Activated naive CD4-positive, alpha-beta T cell treated with anti-CD3 and anti-CD28 coated beads for 36 hours (primary cell): ENCODE results near the gene OPRM1. TPM values are rescaled to one million over a fixed set of nuclear protein-coding genes. Genes with fewer than 3 reads are reported as not detected.
A peak's percentile ranks its signal among the peaks of the same experiment; 100 is the strongest.
"Not testable (repeated sequence)": the region's sequence is repeated elsewhere in the genome, so short reads cannot be mapped to it uniquely, and the experiment has no call there.

ENCODE experiments used
- CTCF ChIA-PET: fragments of 350-600 bp; sonication (Branson Sonifier 250); formaldehyde crosslinking; loops from one replicate; lab custom pipeline; 2021; ENCODE audit warnings: antibody characterized with exemption; lab: Charles Lee
- DNase-seq: peaks from one replicate; pipeline ENCODE4 v3.0.0-alpha.2; 2020
- H3K27ac Mint-ChIP-seq: one replicate; pipeline ENCODE4 v1.8.0; 2021; ENCODE audit warnings: mild to moderate bottlenecking, mixed read lengths
- H3K27me3 Mint-ChIP-seq: one replicate; pipeline ENCODE4 v1.8.0; 2021; ENCODE audit warnings: low read depth, mixed read lengths
- H3K36me3 Mint-ChIP-seq: one replicate; pipeline ENCODE4 v1.8.0; 2021; ENCODE audit warnings: low read depth, mixed read lengths
- H3K4me1 Mint-ChIP-seq: one replicate; pipeline ENCODE4 v1.8.0; 2021; ENCODE audit warnings: low read depth, mixed read lengths
- H3K4me3 Mint-ChIP-seq: one replicate; pipeline ENCODE4 v1.8.0; 2021; ENCODE audit warnings: mild to moderate bottlenecking, moderate library complexity, mixed read lengths
- H3K9me3 Mint-ChIP-seq: one replicate; pipeline ENCODE4 v1.8.0; 2021; ENCODE audit warnings: mixed read lengths
- intact Hi-C: fragments of 100-400 bp; cut with micrococcal nuclease; formaldehyde crosslinking; loops from one replicate; pipeline ENCODE4 v1.15.1; 2023
- total RNA-seq, 2 experiments: library from RNA; stranded (reverse); gene quantifications; one replicate each; pipeline ENCODE4 v1.2.3, GENCODE V29; 2021

The OPRM1 gene
- total RNA-seq, 2 experiments from 2014 or later = not detected

- Mint-ChIP-seq H3K4me3 (no peak overlapping the region), H3K27me3 (no peaks in the 10 kb centered on the region), H3K36me3 (peaks cover 13% of the 10 kb centered on the region), H3K27ac (no peak overlapping the region), H3K9me3 (no peaks in the 10 kb centered on the region), H3K4me1 (peaks cover 51% of the 10 kb centered on the region)
- intact Hi-C loops = loop anchor here (5.0 kb wide), 4 partner anchors 353 to 1013 kb away; partner anchors contain the start of genes CNKSR3 and SCAF8
- CTCF ChIA-PET = interaction anchor here (0.8 to 10.4 kb wide), 6 partner anchors 13 to 212 kb away, joined by 3 to 102 read pairs (median 8); no protein-coding TSS in a partner anchor
- no peak for DNase-seq
Observed at GRCh38 chr6:154159126-154159525, 120.1 kb downstream of the OPRM1 start.

DNA sequence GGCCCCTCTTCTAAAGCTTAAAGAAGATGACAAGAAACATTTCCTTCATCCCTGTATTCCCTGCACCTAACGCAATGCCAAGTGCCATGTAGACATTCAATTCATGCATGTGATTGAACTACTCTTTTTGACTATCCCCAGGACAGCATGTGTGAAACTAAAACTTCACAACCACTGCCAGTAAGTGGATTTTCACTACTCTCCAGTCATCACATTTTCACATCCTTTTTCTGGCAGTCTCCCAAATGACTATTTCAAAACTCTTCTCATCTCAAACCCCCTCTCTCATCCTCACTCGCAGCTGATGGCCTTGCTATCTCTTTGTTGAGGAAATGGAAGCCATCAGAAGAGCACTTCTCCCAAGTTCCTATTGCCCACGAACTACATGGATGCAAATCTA is 122.6 kb downstream of the OPRM1 start:
- no peaks in the 10 kb centered on the region for H3K27me3 Mint-ChIP-seq
- no peaks in the 10 kb centered on the region for H3K9me3 Mint-ChIP-seq
- H3K36me3 Mint-ChIP-seq = peaks cover 23% of the 10 kb centered on the region
- no peak overlapping the region for H3K27ac Mint-ChIP-seq
- DNase-seq = peak; percentile 58
- H3K4me1 Mint-ChIP-seq = peaks cover 51% of the 10 kb centered on the region
- intact Hi-C loops = loop anchor here (1.0 kb wide), 3 partner anchors 8 to 69 kb away; no protein-coding TSS in a partner anchor
- H3K4me3 Mint-ChIP-seq = no peak overlapping the region
- CTCF ChIA-PET = interaction anchor here (1.3 to 10.4 kb wide), 3 partner anchors 10 to 113 kb away, joined by 3 to 102 read pairs (median 5); no protein-coding TSS in a partner anchor

DNA sequence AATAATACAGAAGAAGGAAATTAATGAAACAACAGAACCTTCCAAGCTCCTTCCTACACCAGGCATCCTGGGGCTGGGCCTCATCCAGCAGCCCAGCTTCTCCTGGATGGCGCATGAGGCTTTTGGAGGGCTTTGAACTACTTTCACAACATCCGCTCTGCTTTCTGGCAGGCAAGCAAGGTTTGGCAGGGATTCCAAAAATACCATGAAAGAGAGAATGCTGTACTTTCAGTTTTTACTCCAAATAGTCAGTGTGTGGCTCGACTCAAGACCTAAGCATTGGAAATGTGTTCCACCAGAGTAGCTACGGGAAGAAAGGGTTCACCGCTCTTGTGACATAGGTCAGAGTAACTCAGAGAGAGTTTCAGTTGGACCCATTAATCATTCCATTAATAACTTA is 125.4 kb downstream of the OPRM1 start:
- Mint-ChIP-seq H3K36me3 (peaks cover 30% of the 10 kb centered on the region), H3K9me3 (no peaks in the 10 kb centered on the region), H3K4me1 (peaks cover 53% of the 10 kb centered on the region), H3K4me3 (peak overlapping the region; percentile 23), H3K27ac (no peak overlapping the region), H3K27me3 (no peaks in the 10 kb centered on the region)
- no peak for DNase-seq
- intact Hi-C loops = no loop called here
- CTCF ChIA-PET = interaction anchor here (0.5 to 10.4 kb wide), 5 partner anchors 8 to 115 kb away, joined by 3 to 102 read pairs (median 4); no protein-coding TSS in a partner anchor

GRCh38 chr6:154165478-154165877 is 126.4 kb downstream of the OPRM1 start:
- H3K27ac Mint-ChIP-seq = peak overlapping the region; percentile 31
- no peak overlapping the region for H3K4me3 Mint-ChIP-seq
- H3K36me3 Mint-ChIP-seq = peaks cover 28% of the 10 kb centered on the region
- H3K4me1 Mint-ChIP-seq = peaks cover 56% of the 10 kb centered on the region
- H3K9me3 Mint-ChIP-seq = no peaks in the 10 kb centered on the region
- no peaks in the 10 kb centered on the region for H3K27me3 Mint-ChIP-seq
- no peak for DNase-seq
- intact Hi-C loops = no loop called here
- CTCF ChIA-PET = interaction anchor here (0.7 to 10.4 kb wide), 8 partner anchors 8 to 110 kb away, joined by 3 to 102 read pairs (median 4); no protein-coding TSS in a partner anchor

DNA sequence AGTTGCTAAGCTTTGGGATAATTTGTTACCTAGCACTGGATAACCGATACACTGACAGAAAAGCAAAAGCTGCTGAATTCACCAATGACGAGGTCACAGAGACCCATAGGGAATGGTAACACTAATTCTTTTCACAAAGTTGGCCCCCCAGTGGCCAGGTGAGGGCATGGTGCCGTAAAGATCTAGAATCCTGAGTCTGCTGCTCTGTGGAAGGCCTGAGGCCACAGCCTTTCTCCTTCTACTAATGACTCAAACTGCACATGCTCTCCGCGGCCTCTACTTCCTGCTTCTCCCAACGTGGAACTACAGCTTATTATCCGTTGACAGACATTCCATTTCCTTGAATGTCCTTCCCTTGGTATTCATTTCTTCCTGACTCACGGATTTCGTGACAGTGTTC is 127.1 kb downstream of the OPRM1 start:
- CTCF ChIA-PET = interaction anchor here (1.2 to 10.4 kb wide), 5 partner anchors 8 to 109 kb away, joined by 3 to 102 read pairs (median 6); no protein-coding TSS in a partner anchor
- H3K9me3 Mint-ChIP-seq = peaks cover 2% of the 10 kb centered on the region
- H3K4me1 Mint-ChIP-seq = peaks cover 57% of the 10 kb centered on the region

DNA sequence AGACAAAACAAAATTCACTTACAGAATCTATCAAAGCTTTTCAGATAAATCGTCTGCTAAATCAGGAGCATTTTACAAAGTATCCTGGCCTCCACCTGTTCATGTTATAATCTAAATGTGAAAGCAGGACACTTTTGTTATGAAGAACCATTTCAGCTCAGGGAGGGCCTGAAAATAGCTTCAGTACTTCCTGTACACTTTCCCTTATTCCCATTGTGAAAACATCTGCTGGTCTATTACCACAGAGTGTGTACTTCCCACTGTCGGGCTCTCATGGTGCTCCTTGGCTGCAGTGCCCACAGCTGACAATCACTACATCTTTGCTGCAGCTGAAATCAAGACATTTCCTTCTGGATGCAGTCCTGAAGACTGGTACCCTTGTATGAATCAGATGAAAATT is 128.1 kb downstream of the OPRM1 start:
- Mint-ChIP-seq H3K9me3 (peaks cover 2% of the 10 kb centered on the region), H3K4me3 (no peak overlapping the region), H3K4me1 (peaks cover 58% of the 10 kb centered on the region), H3K27me3 (no peaks in the 10 kb centered on the region), H3K27ac (no peak overlapping the region), H3K36me3 (peaks cover 30% of the 10 kb centered on the region)
- intact Hi-C loops = no loop called here
- DNase-seq = no peak
- CTCF ChIA-PET = interaction anchor here (2.7 kb wide), 1 partner anchor 17 kb away, joined by 6 read pairs; no protein-coding TSS in a partner anchor

More for the DNA sequence above, 127.1 kb downstream of the OPRM1 start:
- intact Hi-C loops = no loop called here
- Mint-ChIP-seq H3K27ac (no peak overlapping the region), H3K4me3 (no peak overlapping the region), H3K36me3 (peaks cover 29% of the 10 kb centered on the region), H3K27me3 (no peaks in the 10 kb centered on the region)
- no peak for DNase-seq

- intact Hi-C loops = loop anchor here (1.0 kb wide), 1 partner anchor 8 kb away; no protein-coding TSS in a partner anchor
- H3K4me3 Mint-ChIP-seq = no peak overlapping the region
Observed at GRCh38 chr6:154169193-154169847, 130.3 kb downstream of the OPRM1 start.

DNA sequence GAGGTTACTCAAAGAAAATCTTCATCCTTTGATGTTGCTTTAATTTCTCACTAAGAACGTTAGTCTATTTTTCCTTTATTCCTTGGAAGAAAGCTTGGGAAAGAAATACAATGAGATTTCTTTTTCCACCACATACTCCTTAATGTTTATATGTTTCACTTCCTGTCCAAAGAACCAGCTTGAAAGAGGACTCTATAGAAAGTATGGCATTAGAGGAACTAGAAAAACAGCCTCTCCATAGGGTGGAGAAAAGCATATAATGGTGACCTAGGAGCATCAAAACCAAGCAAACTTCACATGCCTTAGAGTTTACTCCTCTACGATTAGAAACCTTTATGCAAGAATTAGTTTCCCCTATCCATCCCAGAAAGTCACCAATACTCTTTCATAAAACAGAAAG is 131.1 kb downstream of the OPRM1 start:
- intact Hi-C loops = no loop called here
- no peaks in the 10 kb centered on the region for H3K27me3 Mint-ChIP-seq
- no peak overlapping the region for H3K27ac Mint-ChIP-seq
- no peak for DNase-seq
- CTCF ChIA-PET = interaction anchor here (0.9 to 1.6 kb wide), 4 partner anchors 13 to 116 kb away, joined by 3 to 6 read pairs (median 4); no protein-coding TSS in a partner anchor
- peaks cover 50% of the 10 kb centered on the region for H3K36me3 Mint-ChIP-seq
- no peak overlapping the region for H3K4me3 Mint-ChIP-seq
- H3K4me1 Mint-ChIP-seq = peaks cover 73% of the 10 kb centered on the region
- peaks cover 15% of the 10 kb centered on the region for H3K9me3 Mint-ChIP-seq

More at GRCh38 chr6:154169193-154169847, 130.3 kb downstream of the OPRM1 start:
- H3K36me3 Mint-ChIP-seq = peaks cover 46% of the 10 kb centered on the region
- DNase-seq = peak; percentile 46
- CTCF ChIA-PET = interaction anchor here (1.1 to 1.6 kb wide), 3 partner anchors 12 to 117 kb away, joined by 3 to 6 read pairs (median 3); no protein-coding TSS in a partner anchor
- no peak overlapping the region for H3K27ac Mint-ChIP-seq
- H3K4me1 Mint-ChIP-seq = peaks cover 72% of the 10 kb centered on the region
- H3K27me3 Mint-ChIP-seq = no peaks in the 10 kb centered on the region
- peaks cover 14% of the 10 kb centered on the region for H3K9me3 Mint-ChIP-seq

DNA sequence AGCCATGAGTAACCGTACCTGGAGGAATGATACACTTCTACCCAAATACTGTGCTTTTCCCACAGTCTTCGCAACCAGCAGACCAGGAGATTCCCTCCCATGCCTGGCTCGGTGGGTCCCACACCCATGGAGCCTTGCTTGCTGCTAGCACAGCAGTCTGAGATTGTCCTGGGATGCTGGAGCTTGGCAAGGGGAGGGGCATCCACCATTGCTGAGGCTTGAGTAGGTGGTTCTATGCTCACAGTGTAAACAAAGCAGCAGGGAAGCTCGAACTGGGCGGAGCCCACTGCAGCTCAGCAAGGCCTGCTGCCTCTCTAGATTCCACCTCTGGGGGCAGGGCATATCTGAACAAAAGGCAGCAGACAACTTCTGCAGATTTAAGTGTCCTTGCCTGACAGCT is 133.4 kb downstream of the OPRM1 start:
- CTCF ChIA-PET = interaction anchor here (1.2 to 1.7 kb wide), 4 partner anchors 14 to 83 kb away, joined by 3 to 6 read pairs (median 4); no protein-coding TSS in a partner anchor
- H3K4me3 Mint-ChIP-seq, H3K27ac Mint-ChIP-seq, intact Hi-C loops, DNase-seq, H3K27me3 Mint-ChIP-seq: not testable (repeated sequence)
- Mint-ChIP-seq H3K9me3 (peaks cover 34% of the 10 kb centered on the region), H3K4me1 (peaks cover 66% of the 10 kb centered on the region), H3K36me3 (peaks cover 63% of the 10 kb centered on the region)

DNA sequence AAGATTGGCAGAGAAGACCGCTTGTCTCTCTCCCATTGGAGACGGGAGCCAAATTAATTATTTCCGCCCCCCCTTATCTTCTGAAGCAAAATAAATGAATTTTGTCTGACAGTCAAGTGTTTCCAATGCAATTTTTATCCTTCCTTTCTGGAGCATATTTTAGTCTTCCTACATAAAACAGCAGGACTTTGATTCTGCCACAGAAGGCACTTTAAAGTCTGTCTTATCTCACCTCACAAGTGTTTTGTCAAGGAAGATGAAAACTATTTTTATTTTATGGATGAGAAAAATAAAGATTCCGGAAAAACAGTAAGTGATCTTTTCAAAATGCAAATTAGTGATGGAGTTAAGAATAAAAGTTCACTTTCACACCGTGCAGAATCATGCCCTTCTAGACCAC is 140.4 kb downstream of the OPRM1 start:
- peaks cover 45% of the 10 kb centered on the region for H3K36me3 Mint-ChIP-seq
- no peaks in the 10 kb centered on the region for H3K27me3 Mint-ChIP-seq
- DNase-seq = no peak
- peaks cover 56% of the 10 kb centered on the region for H3K4me1 Mint-ChIP-seq
- no peak overlapping the region for H3K27ac Mint-ChIP-seq
- H3K9me3 Mint-ChIP-seq = peaks cover 31% of the 10 kb centered on the region
- CTCF ChIA-PET = no interaction called here
- no peak overlapping the region for H3K4me3 Mint-ChIP-seq
- intact Hi-C loops = no loop called here

DNA sequence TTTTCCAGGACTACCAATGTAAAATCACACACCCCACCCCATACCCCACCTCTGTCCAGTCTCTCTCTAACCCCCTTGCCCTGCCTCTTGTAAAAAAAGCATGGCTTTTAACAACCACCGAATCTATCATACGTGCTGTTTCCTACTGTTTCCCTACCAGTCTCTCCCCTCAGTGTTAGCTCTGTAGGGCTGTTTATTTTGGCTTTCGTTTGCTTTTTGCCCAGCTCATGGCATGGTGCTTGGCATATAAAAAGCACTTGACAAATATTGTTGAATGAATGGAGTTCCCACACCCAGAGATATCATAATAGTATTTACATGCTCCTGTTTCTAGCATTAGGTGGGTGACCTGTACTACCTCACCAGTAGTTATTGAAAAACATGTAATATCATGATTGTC is 148.2 kb downstream of the OPRM1 start:
- Mint-ChIP-seq H3K27me3 (no peaks in the 10 kb centered on the region), H3K4me3 (no peak overlapping the region), H3K36me3 (peaks cover 46% of the 10 kb centered on the region), H3K9me3 (peaks cover 8% of the 10 kb centered on the region), H3K27ac (peak overlapping the region; percentile 33), H3K4me1 (peaks cover 41% of the 10 kb centered on the region)
- intact Hi-C loops = no loop called here
- no peak for DNase-seq
- CTCF ChIA-PET = no interaction called here

DNA sequence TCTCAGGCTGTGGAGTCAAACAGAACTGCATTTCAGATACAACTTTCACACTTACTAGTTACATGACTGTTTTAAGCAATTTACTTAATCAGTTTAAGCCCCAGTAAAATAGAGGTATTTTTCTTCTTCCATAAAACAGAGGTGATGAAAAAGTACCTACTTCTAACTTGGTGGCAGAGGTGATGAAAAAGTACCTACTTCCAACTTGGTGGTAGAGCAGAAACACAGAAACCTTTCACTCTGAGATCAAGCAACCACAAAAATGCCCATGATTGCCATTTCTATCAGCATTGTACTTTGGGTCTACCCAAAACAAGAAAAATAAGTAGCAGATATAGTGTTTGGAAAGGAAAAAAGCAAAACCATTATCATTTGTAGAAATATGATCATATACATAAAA is 148.7 kb downstream of the OPRM1 start:
- CTCF ChIA-PET = no interaction called here
- H3K27me3 Mint-ChIP-seq = no peaks in the 10 kb centered on the region
- no peak overlapping the region for H3K27ac Mint-ChIP-seq
- H3K9me3 Mint-ChIP-seq = peaks cover 8% of the 10 kb centered on the region
- peaks cover 46% of the 10 kb centered on the region for H3K36me3 Mint-ChIP-seq
- no peak for DNase-seq
- peaks cover 42% of the 10 kb centered on the region for H3K4me1 Mint-ChIP-seq
- intact Hi-C loops = no loop called here
- no peak overlapping the region for H3K4me3 Mint-ChIP-seq
